K562 (cell line): Measurements from ENCODE around the gene UBE2D3. TPM values are rescaled to one million over a fixed set of nuclear protein-coding genes. Genes with fewer than 3 reads are reported as not detected.

Experiments used
- CBFA2T2 ChIP-seq: fragments of 450-650 bp; conservative IDR thresholded peaks from 2 replicates; pipeline ENCODE4 v1.6.1; 2017; ENCODE audit warnings: mild to moderate bottlenecking
- CEBPB ChIP-seq: fragments of 450-650 bp; IDR thresholded peaks from 2 replicates; pipeline ENCODE4 v1.6.1; 2016; ENCODE audit warnings: missing genetic modification characterization, missing compliant biosample characterization
- GABPB2 ChIP-seq: fragments of 250-450 bp; sonication (Bioruptor Pico); conservative IDR thresholded peaks from 2 replicates; pipeline ENCODE4 v1.5.1; 2021; ENCODE audit warnings: mild to moderate bottlenecking
- HDAC1 ChIP-seq, 2 experiments: fragments of 450-650 bp; IDR thresholded peaks; 2 replicates each; pipeline ENCODE4 v1.6.1; 2016 to 2017; ENCODE audit warnings: inconsistent platforms in 1 of 2, mild to moderate bottlenecking in 1 of 2, moderate library complexity in 1 of 2
- HDAC2 ChIP-seq: fragments of 450-650 bp; IDR thresholded peaks from 2 replicates; pipeline ENCODE4 v1.6.1; 2016; ENCODE audit warnings: mild to moderate bottlenecking
- HEY1 ChIP-seq: fragments of 250-450 bp; sonication (Bioruptor Pico); IDR thresholded peaks from 2 replicates; pipeline ENCODE4 v1.5.0; 2020; ENCODE audit warnings: mild to moderate bottlenecking, moderate library complexity, borderline replicate concordance
- IRF2 ChIP-seq: sonication (generic); formaldehyde crosslinking; IDR thresholded peaks from 2 replicates; pipeline ENCODE4 v1.8.1; 2022; ENCODE audit warnings: mild to moderate bottlenecking, missing genetic modification reagents
- KAT8 ChIP-seq: fragments of 450-650 bp; IDR thresholded peaks from 2 replicates; pipeline ENCODE4 v1.6.1; 2016; ENCODE audit warnings: low read depth, mild to moderate bottlenecking
- MAFF ChIP-seq: IDR thresholded peaks from 2 replicates; pipeline ENCODE4 v1.6.1; 2012; ENCODE audit warnings: low read length, improper control_type of control experiment
- MAFK ChIP-seq: IDR thresholded peaks from 2 replicates; pipeline ENCODE4 v1.6.1; 2011; ENCODE audit warnings: low read length, improper control_type of control experiment
- MCM3 ChIP-seq: fragments of 450-650 bp; IDR thresholded peaks from 2 replicates; pipeline ENCODE4 v1.6.1; 2016
- NFE2 ChIP-seq: IDR thresholded peaks from 2 replicates; pipeline ENCODE4 v1.6.1; 2014; ENCODE audit warnings: antibody characterized with exemption, low read depth
- PREB ChIP-seq: sonication (generic); formaldehyde crosslinking; IDR thresholded peaks from 2 replicates; pipeline ENCODE4 v1.8.1; 2023; ENCODE audit warnings: mild to moderate bottlenecking, missing genetic modification reagents
- PTRF ChIP-seq: fragments of 450-650 bp; IDR thresholded peaks from 2 replicates; pipeline ENCODE4 v1.6.1; 2016; ENCODE audit warnings: mild to moderate bottlenecking, missing genetic modification characterization, missing compliant biosample characterization
- SRSF1 ChIP-seq: fragments of 200-400 bp; formaldehyde crosslinking; IDR thresholded peaks from 2 replicates; pipeline ENCODE4 v1.6.1; 2017; ENCODE audit warnings: mild to moderate bottlenecking, low read depth, low read length, moderate library complexity
- TBP ChIP-seq: optimal IDR thresholded peaks from 2 replicates; pipeline ENCODE3; 2011; ENCODE audit warnings: low read depth, low read length, improper control_type of control experiment
- TFAM ChIP-seq: fragments of 250-450 bp; sonication (Bioruptor Pico); conservative IDR thresholded peaks from 2 replicates; pipeline ENCODE4 v1.5.0; 2021; ENCODE audit warnings: mild to moderate bottlenecking, moderate library complexity
- ZNF224 ChIP-seq: sonication (generic); formaldehyde crosslinking; IDR thresholded peaks from 2 replicates; pipeline ENCODE4 v1.8.0; 2022; ENCODE audit warnings: mild to moderate bottlenecking, missing genetic modification reagents
- ZNF589 ChIP-seq: fragments of 200-800 bp; sonication (Bioruptor generic); IDR thresholded peaks from 2 replicates; pipeline ENCODE4 v1.6.1; 2016; ENCODE audit warnings: low read depth, missing genetic modification characterization, missing compliant biosample characterization
- ZNF780A ChIP-seq: fragments of 250-450 bp; sonication (Bioruptor Pico); IDR thresholded peaks from 2 replicates; pipeline ENCODE4 v1.5.0; 2021; ENCODE audit warnings: mild to moderate bottlenecking
- polyA plus RNA-seq, 8 experiments: library from polyadenylated mRNA; depleted of rRNA in 4 of 8; stranded (reverse) in 5 of 8; unstranded in 3 of 8; fragments of >200 nt; fragmentation: Nextera tagmentation in 2 of 8; fragmentation: Illumina TruSeq in 1 of 8; extraction: Ambion mirVana in 2 of 8; extraction: Trizol in 1 of 8; gene quantifications; 2 replicates each; pipeline versions ENCODE4 v1.2.1 to v1.2.3, GENCODE V29; 2011 to 2014; ENCODE audit warnings: inconsistent platforms in 1 of 8, missing spikeins in 1 of 8
- total RNA-seq, 7 experiments: library from RNA; depleted of rRNA in 6 of 7; stranded (reverse); fragments of >200 nt in 6 of 7; fragmentation: Illumina TruSeq in 2 of 7; extraction: Trizol in 2 of 7; gene quantifications; 2 replicates each; pipeline versions ENCODE4 v1.2.1 to v1.2.3, GENCODE V29; 2011 to 2021; ENCODE audit warnings: low replicate concordance in 1 of 7
- TF ChIP-seq, protein P1 (sequence below), 2 experiments: fragments of 200-800 bp in 1 of 2; sonication (Bioruptor generic) in 1 of 2; sonication (generic) in 1 of 2; formaldehyde crosslinking in 1 of 2; IDR thresholded peaks in 1 of 2; conservative IDR thresholded peaks in 1 of 2; 2 replicates each; pipeline versions ENCODE4 v1.5.0 to v1.6.1; 2016 to 2020; ENCODE audit warnings: missing compliant biosample characterization in 1 of 2, missing genetic modification characterization in 1 of 2, missing genetic modification reagents in 1 of 2
- TF ChIP-seq, protein P2 (sequence below): fragments of 250-450 bp; sonication (Bioruptor Pico); IDR thresholded peaks from 2 replicates; pipeline ENCODE4 v1.8.0; 2021; ENCODE audit warnings: mild to moderate bottlenecking, moderate library complexity
- TF ChIP-seq, protein P3 (sequence below): sonication (generic); IDR thresholded peaks from 2 replicates; pipeline ENCODE4 v1.6.1; 2016
- TF ChIP-seq, protein P4 (sequence below): sonication (generic); formaldehyde crosslinking; IDR thresholded peaks from 2 replicates; pipeline ENCODE4 v1.9.0; 2022; ENCODE audit warnings: mild to moderate bottlenecking, missing genetic modification reagents

The UBE2D3 gene
- total and polyA plus RNA-seq, 9 of the 15 experiments (the other 6 are each of a cell fraction or from before 2014, with no cell fraction given): 191 to 618 (median 292) TPM

GRCh38 chr4:102827674-102828496, 534 bp upstream of the UBE2D3 start (continued):
- TF ChIP-seq, protein P1, sequence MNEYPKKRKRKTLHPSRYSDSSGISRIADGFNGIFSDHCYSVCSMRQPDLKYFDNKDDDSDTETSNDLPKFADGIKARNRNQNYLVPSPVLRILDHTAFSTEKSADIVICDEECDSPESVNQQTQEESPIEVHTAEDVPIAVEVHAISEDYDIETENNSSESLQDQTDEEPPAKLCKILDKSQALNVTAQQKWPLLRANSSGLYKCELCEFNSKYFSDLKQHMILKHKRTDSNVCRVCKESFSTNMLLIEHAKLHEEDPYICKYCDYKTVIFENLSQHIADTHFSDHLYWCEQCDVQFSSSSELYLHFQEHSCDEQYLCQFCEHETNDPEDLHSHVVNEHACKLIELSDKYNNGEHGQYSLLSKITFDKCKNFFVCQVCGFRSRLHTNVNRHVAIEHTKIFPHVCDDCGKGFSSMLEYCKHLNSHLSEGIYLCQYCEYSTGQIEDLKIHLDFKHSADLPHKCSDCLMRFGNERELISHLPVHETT (CRISPR knock-in tag; conservative IDR thresholded peaks at IDR 0.05 in 1 of 2, IDR thresholded peaks at IDR 0.05 in 1 of 2): no peak; a peak in 2 of 4 replicates
- no peak for TF ChIP-seq IRF2 (CRISPR knock-in tag)
- TF ChIP-seq MCM3: no peak
- TF ChIP-seq CBFA2T2: no peak
- TF ChIP-seq TFAM (CRISPR knock-in tag): no peak
- TF ChIP-seq HDAC1 (IDR thresholded peaks at IDR 0.05): peak in 1 of 2 experiments; percentile 92; a peak in 2 of 4 replicates
- peak; percentile 27; the same call in 1 of the 2 replicates for TF ChIP-seq ZNF589 (CRISPR knock-in tag)
- TF ChIP-seq, protein P2, sequence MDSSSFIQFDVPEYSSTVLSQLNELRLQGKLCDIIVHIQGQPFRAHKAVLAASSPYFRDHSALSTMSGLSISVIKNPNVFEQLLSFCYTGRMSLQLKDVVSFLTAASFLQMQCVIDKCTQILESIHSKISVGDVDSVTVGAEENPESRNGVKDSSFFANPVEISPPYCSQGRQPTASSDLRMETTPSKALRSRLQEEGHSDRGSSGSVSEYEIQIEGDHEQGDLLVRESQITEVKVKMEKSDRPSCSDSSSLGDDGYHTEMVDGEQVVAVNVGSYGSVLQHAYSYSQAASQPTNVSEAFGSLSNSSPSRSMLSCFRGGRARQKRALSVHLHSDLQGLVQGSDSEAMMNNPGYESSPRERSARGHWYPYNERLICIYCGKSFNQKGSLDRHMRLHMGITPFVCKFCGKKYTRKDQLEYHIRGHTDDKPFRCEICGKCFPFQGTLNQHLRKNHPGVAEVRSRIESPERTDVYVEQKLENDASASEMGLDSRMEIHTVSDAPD (CRISPR knock-in tag): no peak
- TF ChIP-seq ZNF224 (CRISPR knock-in tag): no peak
- TF ChIP-seq MAFK: no peak
- TF ChIP-seq, protein P3, sequence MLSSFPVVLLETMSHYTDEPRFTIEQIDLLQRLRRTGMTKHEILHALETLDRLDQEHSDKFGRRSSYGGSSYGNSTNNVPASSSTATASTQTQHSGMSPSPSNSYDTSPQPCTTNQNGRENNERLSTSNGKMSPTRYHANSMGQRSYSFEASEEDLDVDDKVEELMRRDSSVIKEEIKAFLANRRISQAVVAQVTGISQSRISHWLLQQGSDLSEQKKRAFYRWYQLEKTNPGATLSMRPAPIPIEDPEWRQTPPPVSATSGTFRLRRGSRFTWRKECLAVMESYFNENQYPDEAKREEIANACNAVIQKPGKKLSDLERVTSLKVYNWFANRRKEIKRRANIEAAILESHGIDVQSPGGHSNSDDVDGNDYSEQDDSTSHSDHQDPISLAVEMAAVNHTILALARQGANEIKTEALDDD: peak; percentile 89
- TF ChIP-seq, protein P4, sequence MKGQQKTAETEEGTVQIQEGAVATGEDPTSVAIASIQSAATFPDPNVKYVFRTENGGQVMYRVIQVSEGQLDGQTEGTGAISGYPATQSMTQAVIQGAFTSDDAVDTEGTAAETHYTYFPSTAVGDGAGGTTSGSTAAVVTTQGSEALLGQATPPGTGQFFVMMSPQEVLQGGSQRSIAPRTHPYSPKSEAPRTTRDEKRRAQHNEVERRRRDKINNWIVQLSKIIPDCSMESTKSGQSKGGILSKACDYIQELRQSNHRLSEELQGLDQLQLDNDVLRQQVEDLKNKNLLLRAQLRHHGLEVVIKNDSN (CRISPR knock-in tag): peak; percentile 68
- TF ChIP-seq MAFF: peak; percentile 68; the same call in 1 of the 2 replicates
- TF ChIP-seq PTRF (tag): no peak
- no peak for TF ChIP-seq SRSF1
- no peak for TF ChIP-seq PREB (CRISPR knock-in tag)
- no peak for TF ChIP-seq KAT8
- TF ChIP-seq ZNF780A (CRISPR knock-in tag): no peak
- TF ChIP-seq GABPB2 (CRISPR knock-in tag): peak; percentile 75; the same call in 1 of the 2 replicates
- peak; percentile 5; the same call in 1 of the 2 replicates for TF ChIP-seq NFE2
- peak; percentile 65 for TF ChIP-seq TBP
- TF ChIP-seq HDAC2: peak; percentile 87; the same call in 1 of the 2 replicates
- TF ChIP-seq HEY1 (CRISPR knock-in tag): 0 out of 2 replicates have a peak, but pooled peaks have one; percentile 37
- TF ChIP-seq CEBPB: no peak
